Esophagus squamous epithelium (tissue), 5 donors: Measurements from ENCODE around the gene NAV3. TPM values are rescaled to one million over a fixed set of nuclear protein-coding genes. Genes with fewer than 3 reads are reported as not detected.

Experiments used
- DNase-seq: peaks from one replicate; lab custom pipeline; 2025; lab: John Stamatoyannopoulos, UW
- H3K27ac ChIP-seq, 4 donors: fragments of 200-600 bp; sonication (generic); one replicate each; pipeline ENCODE4 v1.5.1; 2016 to 2019; ENCODE audit warnings: mild to moderate bottlenecking in 1 of 4
- H3K27me3 ChIP-seq, 4 donors: fragments of 200-600 bp; sonication (generic); 1 replicate in 3 of 4; 2 replicates in 1 of 4; pipeline versions ENCODE4 v1.5.1 to v1.6.0; 2017 to 2021; ENCODE audit warnings: antibody characterized with exemption in 1 of 4
- H3K36me3 ChIP-seq, 3 donors: fragments of 200-600 bp; sonication (generic); one replicate each; pipeline ENCODE4 v1.5.1; 2016 to 2019
- H3K4me1 ChIP-seq, 3 donors: fragments of 200-600 bp; sonication (generic); one replicate each; pipeline ENCODE4 v1.5.1; 2017 to 2019
- H3K4me3 ChIP-seq, 4 donors: fragments of 200-600 bp; sonication (generic); 1 replicate in 3 of 4; 2 replicates in 1 of 4; pipeline ENCODE4 v1.5.1; 2016 to 2019; ENCODE audit warnings: mild to moderate bottlenecking in 2 of 4, moderate library complexity in 1 of 4
- H3K9me3 ChIP-seq, 3 donors: fragments of 200-600 bp; sonication (generic); one replicate each; pipeline ENCODE4 v1.5.1; 2016 to 2019
- POLR2A ChIP-seq, 4 donors: fragments of 450-650 bp; IDR thresholded peaks; one replicate each; pipeline ENCODE4 v1.6.1; 2017; ENCODE audit warnings: antibody characterized with exemption in 4 of 4, mild to moderate bottlenecking in 4 of 4, moderate library complexity in 3 of 4
- WGBS, 2 donors: methylation state at CpG; one replicate each; pipeline ENCODE4 v1.1.5; 2018; 5-methylcytosine and 5-hydroxymethylcytosine counted together
- intact Hi-C: fragments of 100-400 bp; cut with DNase I; formaldehyde crosslinking; loops from one replicate; pipeline ENCODE4 v1.15.0; 2022
- total RNA-seq, 4 donors: library from RNA; depleted of rRNA; stranded (reverse); fragments of >200 nt; gene quantifications; one replicate each; pipeline ENCODE4 v1.1.0, GENCODE V29; 2016
- TF ChIP-seq, protein P1 (sequence below), 6 experiments: fragments of 450-650 bp in 4 of 6; fragments of 200-600 bp in 2 of 6; sonication (generic) in 2 of 6; IDR thresholded peaks; one replicate each; pipeline ENCODE4 v1.5.1; 2016 to 2019; ENCODE audit warnings: antibody characterized with exemption in 6 of 6, mild to moderate bottlenecking in 4 of 6, moderate library complexity in 4 of 6
- donor health status: DM: yes; HTN: yes; CAD: no.

Gene NAV3
- total RNA-seq, 4 donors from 2014 or later, result 0.34 to 4.6 (median 3.2) TPM

- no peak for TF ChIP-seq POLR2A (IDR thresholded peaks at IDR 0.05)
- TF ChIP-seq, protein P1, sequence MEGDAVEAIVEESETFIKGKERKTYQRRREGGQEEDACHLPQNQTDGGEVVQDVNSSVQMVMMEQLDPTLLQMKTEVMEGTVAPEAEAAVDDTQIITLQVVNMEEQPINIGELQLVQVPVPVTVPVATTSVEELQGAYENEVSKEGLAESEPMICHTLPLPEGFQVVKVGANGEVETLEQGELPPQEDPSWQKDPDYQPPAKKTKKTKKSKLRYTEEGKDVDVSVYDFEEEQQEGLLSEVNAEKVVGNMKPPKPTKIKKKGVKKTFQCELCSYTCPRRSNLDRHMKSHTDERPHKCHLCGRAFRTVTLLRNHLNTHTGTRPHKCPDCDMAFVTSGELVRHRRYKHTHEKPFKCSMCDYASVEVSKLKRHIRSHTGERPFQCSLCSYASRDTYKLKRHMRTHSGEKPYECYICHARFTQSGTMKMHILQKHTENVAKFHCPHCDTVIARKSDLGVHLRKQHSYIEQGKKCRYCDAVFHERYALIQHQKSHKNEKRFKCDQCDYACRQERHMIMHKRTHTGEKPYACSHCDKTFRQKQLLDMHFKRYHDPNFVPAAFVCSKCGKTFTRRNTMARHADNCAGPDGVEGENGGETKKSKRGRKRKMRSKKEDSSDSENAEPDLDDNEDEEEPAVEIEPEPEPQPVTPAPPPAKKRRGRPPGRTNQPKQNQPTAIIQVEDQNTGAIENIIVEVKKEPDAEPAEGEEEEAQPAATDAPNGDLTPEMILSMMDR (IDR thresholded peaks at IDR 0.05), result no peak
- H3K4me3 ChIP-seq, result no peak overlapping the region
- no peaks in the 10 kb centered on the region for H3K4me1 ChIP-seq
- no peaks in the 10 kb centered on the region for H3K36me3 ChIP-seq
- H3K27me3 ChIP-seq, result no peaks in the 10 kb centered on the region
- H3K27ac ChIP-seq, result no peak overlapping the region
- H3K9me3 ChIP-seq, result no peaks in the 10 kb centered on the region
- 75 to 84% methylated on average over 2 of the region's 2 CpGs for WGBS, 2 donors
- no peak for DNase-seq
- intact Hi-C loops, result no loop called here
Observed at GRCh38 chr12:78189656-78190055, 359.0 kb downstream of the NAV3 start.

DNA sequence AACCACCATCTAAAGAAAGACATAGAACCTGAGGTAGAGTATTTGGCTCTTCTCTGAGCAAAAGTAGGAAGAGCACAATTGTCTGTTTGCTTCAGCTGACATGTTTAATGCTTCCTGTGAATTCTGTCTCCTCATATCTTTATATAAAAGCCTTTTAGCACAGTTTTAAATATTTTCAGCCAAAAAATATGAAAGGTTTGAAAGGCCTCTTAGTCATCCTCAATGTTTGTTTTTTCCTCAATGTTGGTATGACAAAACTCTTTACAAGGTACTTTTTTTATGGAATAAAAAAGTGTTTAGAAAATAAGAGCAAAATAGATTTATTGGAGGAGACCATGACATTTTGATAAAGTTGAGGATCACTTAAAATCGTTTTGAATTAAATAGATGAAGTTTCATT lies 360.9 kb downstream of the NAV3 start:
- Histone ChIP-seq H3K36me3 (no peaks in the 10 kb centered on the region), H3K4me1 (no peaks in the 10 kb centered on the region), H3K27me3 (no peaks in the 10 kb centered on the region), H3K9me3 (no peaks in the 10 kb centered on the region), H3K4me3 (no peak overlapping the region), H3K27ac (no peak overlapping the region)
- DNase-seq, result no peak
- intact Hi-C loops, result no loop called here
- 27 to 30% methylated on average over 1 of the region's 1 CpG for WGBS, 2 donors
- TF ChIP-seq, protein P1 (IDR thresholded peaks at IDR 0.05), result no peak
- TF ChIP-seq POLR2A (IDR thresholded peaks at IDR 0.05), result no peak

GRCh38 chr12:78192979-78193378 lies 362.3 kb downstream of the NAV3 start:
- H3K36me3 ChIP-seq, result no peaks in the 10 kb centered on the region
- no peak overlapping the region for H3K4me3 ChIP-seq
- no peak for TF ChIP-seq POLR2A (IDR thresholded peaks at IDR 0.05)
- DNase-seq, result no peak
- WGBS, 2 donors, result 61 to 75% methylated on average over 2 of the region's 2 CpGs
- intact Hi-C loops, result no loop called here
- H3K4me1 ChIP-seq, result no peaks in the 10 kb centered on the region
- H3K27ac ChIP-seq, result no peak overlapping the region
- no peaks in the 10 kb centered on the region for H3K9me3 ChIP-seq
- no peaks in the 10 kb centered on the region for H3K27me3 ChIP-seq

DNA sequence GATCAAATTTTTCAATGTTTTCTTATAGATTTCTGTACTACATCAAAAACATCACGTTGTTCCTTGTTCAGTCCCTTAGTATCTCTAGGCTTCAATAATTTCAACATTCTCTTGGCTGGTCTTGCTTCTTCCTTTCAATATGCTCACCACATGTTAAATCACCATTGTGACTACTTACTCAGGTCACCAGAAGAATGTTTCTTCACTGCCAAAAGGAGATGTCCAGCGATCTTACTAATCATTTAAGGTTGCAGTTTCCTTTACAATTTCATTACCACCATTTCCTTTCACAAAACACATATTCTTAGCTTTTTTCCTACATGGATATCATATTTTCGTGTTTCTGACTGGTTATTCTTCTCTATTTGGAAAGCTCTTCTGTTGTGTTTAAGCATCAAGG lies 363.8 kb downstream of the NAV3 start:
- H3K9me3 ChIP-seq, result no peaks in the 10 kb centered on the region
- no peaks in the 10 kb centered on the region for H3K36me3 ChIP-seq
- H3K27ac ChIP-seq, result no peak overlapping the region
- DNase-seq, result no peak
- WGBS, 2 donors, result 55 to 56% methylated on average over 3 of the region's 3 CpGs
- intact Hi-C loops, result no loop called here
- TF ChIP-seq, protein P1 (IDR thresholded peaks at IDR 0.05), result no peak
- no peak for TF ChIP-seq POLR2A (IDR thresholded peaks at IDR 0.05)
- no peak overlapping the region for H3K4me3 ChIP-seq
- H3K4me1 ChIP-seq, result no peaks in the 10 kb centered on the region
- H3K27me3 ChIP-seq, result no peaks in the 10 kb centered on the region

DNA sequence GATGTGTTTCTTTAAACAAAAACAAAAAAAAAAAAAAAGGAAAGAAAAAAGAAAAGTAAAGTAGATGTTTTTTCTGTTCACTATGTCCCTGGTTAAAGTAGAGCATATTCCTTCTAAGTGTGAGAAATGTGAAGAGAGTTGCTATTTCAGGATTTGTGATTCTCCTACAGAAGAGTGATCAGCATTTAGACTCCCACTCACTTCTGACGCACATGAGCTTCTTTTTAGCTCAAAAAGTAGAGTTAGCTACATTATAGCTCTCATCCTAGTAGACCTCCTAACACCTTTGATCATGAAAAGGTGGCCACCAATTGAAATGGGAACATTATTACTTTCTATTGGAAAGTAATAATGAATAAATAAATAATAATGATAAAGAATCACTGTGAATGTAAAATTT lies 368.2 kb downstream of the NAV3 start:
- H3K4me1 ChIP-seq, result no peaks in the 10 kb centered on the region
- no peak overlapping the region for H3K27ac ChIP-seq
- TF ChIP-seq, protein P1 (IDR thresholded peaks at IDR 0.05), result no peak
- TF ChIP-seq POLR2A (IDR thresholded peaks at IDR 0.05), result no peak
- no peaks in the 10 kb centered on the region for H3K27me3 ChIP-seq
- WGBS, 2 donors, result 67 to 91% methylated on average over 1 of the region's 1 CpG
- no peak overlapping the region for H3K4me3 ChIP-seq
- intact Hi-C loops, result no loop called here
- no peak for DNase-seq
- no peaks in the 10 kb centered on the region for H3K36me3 ChIP-seq
- no peaks in the 10 kb centered on the region for H3K9me3 ChIP-seq

DNA sequence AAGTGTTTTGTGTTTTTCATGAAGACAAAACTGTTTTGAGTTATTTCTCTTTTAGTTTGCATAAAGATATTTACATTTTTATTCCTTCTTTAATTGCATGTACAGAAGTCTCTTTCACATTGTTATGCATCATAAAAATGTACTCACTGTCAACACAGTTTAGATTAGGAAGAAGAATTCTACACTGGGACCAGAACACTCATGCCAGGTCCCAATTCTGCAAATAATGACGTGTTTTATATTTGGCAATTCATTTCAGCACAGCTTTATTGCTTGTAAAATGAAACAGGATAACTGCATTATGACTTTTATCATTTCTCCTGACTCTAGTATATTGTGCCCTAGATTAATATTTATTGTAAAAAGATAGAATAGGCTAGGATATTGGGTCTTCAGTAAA lies 369.2 kb downstream of the NAV3 start:
- Histone ChIP-seq H3K4me1 (no peaks in the 10 kb centered on the region), H3K4me3 (no peak overlapping the region), H3K27ac (no peak overlapping the region), H3K9me3 (no peaks in the 10 kb centered on the region), H3K27me3 (no peaks in the 10 kb centered on the region), H3K36me3 (no peaks in the 10 kb centered on the region)
- no peak for DNase-seq
- TF ChIP-seq POLR2A (IDR thresholded peaks at IDR 0.05), result no peak
- TF ChIP-seq, protein P1 (IDR thresholded peaks at IDR 0.05), result no peak
- 41 to 52% methylated on average over 1 of the region's 1 CpG for WGBS, 2 donors
- intact Hi-C loops, result no loop called here
